GM12878 (cell line): ENCODE data around the gene SLC25A36. TPM values are rescaled to one million over a fixed set of nuclear protein-coding genes. Genes with fewer than 3 reads are reported as not detected.

Source experiments
- ATAC-seq: fragments of 200-7000 bp; cut with Tn5 transposase; 3 replicates; pipeline ENCODE4 v1.9.1; 2020; ENCODE audit warnings: mild to moderate bottlenecking, moderate library complexity
- BruUV-seq: library from RNA; stranded (reverse); fragments of 400-500 nt; replicated peaks from 2 replicates; lab custom pipeline; 2021; lab: Mats Ljungman, UMichigan
- CTCF ChIA-PET: fragments of 300-600 bp; sonication (Branson Sonifier 250); formaldehyde crosslinking; extraction: SDS; loops from one replicate; lab custom pipeline; 2021; ENCODE audit warnings: inconsistent platforms; lab: Yijun Ruan, JAX
- POLR2A ChIA-PET: fragments of 350-600 bp; formaldehyde crosslinking; extraction: SDS; loops from one replicate; lab custom pipeline; 2021; ENCODE audit warnings: inconsistent platforms; lab: Charles Lee
- RAD21 ChIA-PET: fragments of 300-600 bp; sonication (Branson Sonifier 250); formaldehyde crosslinking; loops from one replicate; lab custom pipeline; 2023; ENCODE audit warnings: antibody characterized with exemption; ENCODE audit not compliant: unreplicated experiment; lab: Charles Lee
- SMC1A ChIA-PET: fragments of 300-600 bp; sonication (Branson Sonifier 250); formaldehyde crosslinking; loops from one replicate; lab custom pipeline; 2023; ENCODE audit not compliant: unreplicated experiment, uncharacterized antibody; lab: Charles Lee
- DNase-seq: peaks from one replicate; pipeline ENCODE4 v3.0.0-alpha.2; 2011; ENCODE audit warnings: low read depth, low spot score
- FAIRE-seq: peaks from 3 replicates; lab custom pipeline; 2011; peaks lifted over from hg19 to GRCh38; lab: Jason Lieb, UNC
- H2AFZ ChIP-seq: 2 replicates; pipeline ENCODE4 v1.6.0; 2011; ENCODE audit warnings: low read depth, low read length, control low read depth; ENCODE audit not compliant: control insufficient read depth
- H3K27ac ChIP-seq: 2 replicates; pipeline ENCODE4 v1.5.1; 2011; ENCODE audit warnings: control low read depth; ENCODE audit not compliant: control insufficient read depth, insufficient read depth
- H3K27me3 ChIP-seq, 2 experiments: replicated peaks in 1 of 2; 2 replicates each; pipeline versions ENCODE4 v1.6.0 to v1.6.1; 2011; ENCODE audit warnings: low read length in 1 of 2; ENCODE audit not compliant: control insufficient read depth in 2 of 2, insufficient read depth in 2 of 2
- H3K36me3 ChIP-seq, 2 experiments: 2 replicates each; pipeline ENCODE4 v1.5.1; 2011; ENCODE audit warnings: low read length in 1 of 2; ENCODE audit not compliant: control insufficient read depth in 2 of 2, insufficient read depth in 2 of 2
- H3K4me1 ChIP-seq: 2 replicates; pipeline ENCODE4 v1.6.1; 2011; ENCODE audit warnings: mild to moderate bottlenecking, low read length, moderate library complexity, mixed read lengths; ENCODE audit not compliant: control insufficient read depth, insufficient read depth
- H3K4me2 ChIP-seq: 2 replicates; pipeline ENCODE4 v1.6.0; 2011; ENCODE audit warnings: control low read depth; ENCODE audit not compliant: control insufficient read depth, insufficient read depth
- H3K4me3 ChIP-seq: fragments of 200-600 bp; sonication (generic); 2 replicates; pipeline ENCODE4 v1.5.1; 2016
- H3K79me2 ChIP-seq: 2 replicates; pipeline ENCODE4 v1.6.0; 2011; ENCODE audit warnings: low read length; ENCODE audit not compliant: control insufficient read depth, insufficient read depth
- H3K9ac ChIP-seq: 2 replicates; pipeline ENCODE4 v1.8.0; 2011; ENCODE audit warnings: low read length, control low read depth, mixed read lengths; ENCODE audit not compliant: control insufficient read depth, insufficient read depth
- H3K9me3 ChIP-seq: replicated peaks from 3 replicates; pipeline ENCODE4 v1.5.1; 2011; ENCODE audit warnings: mild to moderate bottlenecking, low read length; ENCODE audit not compliant: control insufficient read depth, insufficient read depth
- H4K20me1 ChIP-seq: 2 replicates; pipeline ENCODE4 v1.6.0; 2011; ENCODE audit not compliant: control insufficient read depth, insufficient read depth
- CBFB ChIP-seq: IDR thresholded peaks from 2 replicates; pipeline ENCODE4 v1.6.1; 2016; ENCODE audit warnings: antibody characterized with exemption, low read depth
- CTCF ChIP-seq, 3 experiments: IDR thresholded peaks in 2 of 3; conservative IDR thresholded peaks in 1 of 3; 2 replicates each; pipeline ENCODE4 v1.5.1; 2011; ENCODE audit warnings: low read depth in 3 of 3, low read length in 3 of 3, mild to moderate bottlenecking in 3 of 3, control low read depth in 2 of 3, moderate library complexity in 2 of 3, inconsistent platforms in 1 of 3, mixed read lengths in 1 of 3; ENCODE audit not compliant: control insufficient read depth in 2 of 3, insufficient read depth in 1 of 3; ENCODE audit errors: extremely low read depth in 1 of 3
- EZH2 ChIP-seq: IDR thresholded peaks from 2 replicates; pipeline ENCODE4 v1.6.1; 2012; ENCODE audit warnings: low read depth, mild to moderate bottlenecking, control low read depth, inconsistent platforms, low read length, borderline replicate concordance; ENCODE audit not compliant: control insufficient read depth
- MLLT1 ChIP-seq: fragments of 450-650 bp; IDR thresholded peaks from 2 replicates; pipeline ENCODE4 v1.6.1; 2016; ENCODE audit warnings: mild to moderate bottlenecking
- PAX8 ChIP-seq: fragments of 450-650 bp; IDR thresholded peaks from 2 replicates; pipeline ENCODE4 v1.6.1; 2017; ENCODE audit warnings: mild to moderate bottlenecking, moderate library complexity
- PBX3 ChIP-seq: IDR thresholded peaks from 2 replicates; pipeline ENCODE4 v1.6.1; 2011; ENCODE audit warnings: mild to moderate bottlenecking, low read depth, low read length, moderate library complexity; ENCODE audit not compliant: insufficient replicate concordance
- RFX5 ChIP-seq: IDR thresholded peaks from 2 replicates; pipeline ENCODE4 v1.6.1; 2011; ENCODE audit warnings: low read depth, low read length, improper control_type of control experiment
- SMARCA5 ChIP-seq: fragments of 450-650 bp; IDR thresholded peaks from 2 replicates; pipeline ENCODE4 v1.6.1; 2017; ENCODE audit warnings: mild to moderate bottlenecking
- TCF7 ChIP-seq: IDR thresholded peaks from 2 replicates; pipeline ENCODE4 v1.6.1; 2014; ENCODE audit warnings: antibody characterized with exemption, borderline replicate concordance
- YBX1 ChIP-seq: fragments of 450-650 bp; IDR thresholded peaks from 2 replicates; pipeline ENCODE4 v1.6.1; 2016; ENCODE audit warnings: antibody characterized with exemption
- ZBTB11 ChIP-seq: fragments of 450-650 bp; formaldehyde crosslinking; IDR thresholded peaks from 2 replicates; pipeline ENCODE4 v1.5.0; 2022; ENCODE audit warnings: mild to moderate bottlenecking, missing genetic modification characterization
- ZNF24 ChIP-seq: fragments of 450-650 bp; IDR thresholded peaks from 2 replicates; pipeline ENCODE4 v1.6.1; 2017; ENCODE audit warnings: antibody characterized with exemption, mild to moderate bottlenecking
- ZNF274 ChIP-seq: IDR thresholded peaks from one replicate; pipeline ENCODE4 v1.8.0; 2011; ENCODE audit not compliant: insufficient read length, insufficient read depth
- ZNF622 ChIP-seq: fragments of 450-650 bp; IDR thresholded peaks from 2 replicates; pipeline ENCODE4 v1.6.1; 2017; ENCODE audit warnings: mild to moderate bottlenecking, inconsistent platforms
- WGBS: methylation state at CpG from one replicate; pipeline ENCODE4 v1.1.6; 2016; ENCODE audit warnings: low lambda C conversion rate; ENCODE audit not compliant: insufficient replicate concordance, insufficient coverage; ENCODE audit errors: missing lambda C conversion rate; 5-methylcytosine and 5-hydroxymethylcytosine counted together
- in situ Hi-C: fragments of 300-500 bp; cut with MboI; formaldehyde crosslinking; loops from 9 replicates; pipeline ENCODE4 v1.14.3; 2018; ENCODE audit warnings: mixed read lengths
- intact Hi-C: fragments of 100-400 bp; cut with micrococcal nuclease; formaldehyde crosslinking; loops from one replicate; pipeline ENCODE4 v1.14.2; 2022; ENCODE audit not compliant: unreplicated experiment
- polyA plus RNA-seq, 11 experiments: library from polyadenylated mRNA; depleted of rRNA in 4 of 11; unstranded in 6 of 11; stranded (reverse) in 5 of 11; fragments of >200 nt; fragmentation: Nextera tagmentation in 4 of 11; fragmentation: Illumina TruSeq in 1 of 11; extraction: Ambion mirVana in 4 of 11; extraction: Trizol in 1 of 11; gene quantifications; 1 replicate in 1 of 11; 2 replicates in 10 of 11; pipeline versions ENCODE4 v1.2.1 to v1.2.3, GENCODE V29; 2011 to 2016; ENCODE audit warnings: inconsistent platforms in 2 of 11, missing spikeins in 2 of 11, low read depth in 1 of 11
- total RNA-seq, 4 experiments: library from RNA; depleted of rRNA in 3 of 4; stranded (reverse); fragments of >200 nt in 3 of 4; fragmentation: Illumina TruSeq in 1 of 4; extraction: Trizol in 1 of 4; gene quantifications; 2 replicates each; pipeline versions ENCODE4 v1.2.1 to v1.2.3, GENCODE V29; 2013 to 2021

The SLC25A36 gene
- total and polyA plus RNA-seq, 10 of the 15 experiments (the other 5 are each of a cell fraction or from before 2014, with no cell fraction given) = 13.0 to 183 (median 47.7) TPM

GRCh38 chr3:140980663-140981062 lies 39.0 kb downstream of the SLC25A36 start:
- ChIA-PET SMC1A (interaction anchor here (1.6 kb wide), 1 partner anchor 12 kb away, joined by 5 read pairs; no protein-coding TSS in a partner anchor), POLR2A (no interaction called here), RAD21 (no interaction called here), CTCF (no interaction called here)
- H3K27ac ChIP-seq = no peak overlapping the region
- FAIRE-seq (no peak), ATAC-seq (no peak), DNase-seq (no peak)
- H3K4me2 ChIP-seq = no peak overlapping the region
- no peak overlapping the region for H3K4me3 ChIP-seq
- no peaks in the 10 kb centered on the region for H3K4me1 ChIP-seq
- TF ChIP-seq TCF7 = no peak
- TF ChIP-seq RFX5 = no peak
- no peak for TF ChIP-seq CBFB
- no peak for TF ChIP-seq ZNF622
- TF ChIP-seq ZNF24 = no peak
- no peak for TF ChIP-seq PAX8
- no peak for TF ChIP-seq SMARCA5
- no peak for TF ChIP-seq EZH2
- TF ChIP-seq ZBTB11 (CRISPR knock-in tag) = no peak
- TF ChIP-seq PBX3 = no peak
- no peak for TF ChIP-seq ZNF274
- TF ChIP-seq CTCF (IDR thresholded peaks at IDR 0.05 in 2 of 3, conservative IDR thresholded peaks at IDR 0.05 in 1 of 3; ENCODE audit: control insufficient read depth in 2 of 3, extremely low read depth in 1 of 3, insufficient read depth in 1 of 3, low read depth in 3 of 3, low read length in 3 of 3) = no peak
- TF ChIP-seq MLLT1 = no peak
- no peak for TF ChIP-seq YBX1
- no peak overlapping the region for H2AFZ ChIP-seq
- H3K79me2 ChIP-seq = no peaks in the 10 kb centered on the region
- no peaks in the 10 kb centered on the region for H3K27me3 ChIP-seq
- intact Hi-C loops (no loop called here), in situ Hi-C loops (no loop called here)
- H3K36me3 ChIP-seq = peaks cover 0 to 9% of the 10 kb centered on the region in 2 experiments; a peak in 2 of 4 replicates
- H3K9ac ChIP-seq = no peak overlapping the region
- no peaks in the 10 kb centered on the region for H3K9me3 ChIP-seq
- no TSS peak for BruUV-seq
- no peaks in the 10 kb centered on the region for H4K20me1 ChIP-seq
- 99% methylated on average over 4 of the region's 4 CpGs for WGBS
